H9 (cell line): Measurements from ENCODE around the gene SFTPA2. TPM values are rescaled to one million over a fixed set of nuclear protein-coding genes. Genes with fewer than 3 reads are reported as not detected.
"Not testable (repeated sequence)": the region's sequence is repeated elsewhere in the genome, so short reads cannot be mapped to it uniquely, and the experiment has no call there.

Experiments
- DNase-seq: peaks from one replicate; pipeline ENCODE4 v3.0.0-alpha.2; 2017
- H2AFZ ChIP-seq: one replicate; pipeline ENCODE4 v1.6.1; 2013; ENCODE audit warnings: mild to moderate bottlenecking, low read length, control low read depth, moderate library complexity
- H2AK5ac ChIP-seq: 2 replicates; pipeline ENCODE4 v1.6.1; 2013; ENCODE audit warnings: low read length, control low read depth, mixed read lengths; ENCODE audit not compliant: insufficient read length
- H2BK120ac ChIP-seq: one replicate; pipeline ENCODE4 v1.6.1; 2013; ENCODE audit warnings: low read depth, mild to moderate bottlenecking, low read length, control low read depth, inconsistent platforms; ENCODE audit not compliant: poor library complexity, severe bottlenecking
- H2BK12ac ChIP-seq: 2 replicates; pipeline ENCODE4 v1.6.1; 2013; ENCODE audit warnings: low read length, control low read depth, mixed read lengths, low read depth; ENCODE audit not compliant: insufficient read length
- H2BK15ac ChIP-seq: 2 replicates; pipeline ENCODE4 v1.6.1; 2013; ENCODE audit warnings: low read depth, low read length, control low read depth
- H2BK20ac ChIP-seq: one replicate; pipeline ENCODE4 v1.6.1; 2013; ENCODE audit warnings: low read depth, mild to moderate bottlenecking, low read length, control low read depth, inconsistent platforms; ENCODE audit not compliant: poor library complexity, severe bottlenecking
- H2BK5ac ChIP-seq: 2 replicates; pipeline ENCODE4 v1.6.1; 2013; ENCODE audit warnings: low read length, control low read depth, mixed read lengths; ENCODE audit not compliant: insufficient read length
- H3K14ac ChIP-seq: 2 replicates; pipeline ENCODE4 v1.6.1; 2013; ENCODE audit warnings: low read length, control low read depth; ENCODE audit not compliant: insufficient read depth
- H3K18ac ChIP-seq: 2 replicates; pipeline ENCODE4 v1.6.1; 2013; ENCODE audit warnings: low read depth, mild to moderate bottlenecking, mixed read lengths, low read length, control low read depth; ENCODE audit not compliant: insufficient read length
- H3K23ac ChIP-seq: 2 replicates; pipeline ENCODE4 v1.6.1; 2013; ENCODE audit warnings: low read length, control low read depth, mixed read lengths, low read depth; ENCODE audit not compliant: insufficient read length
- H3K23me2 ChIP-seq: 2 replicates; pipeline ENCODE4 v1.6.1; 2013; ENCODE audit warnings: low read depth, mild to moderate bottlenecking, mixed read lengths, low read length, control low read depth; ENCODE audit not compliant: insufficient read length, poor library complexity, severe bottlenecking
- H3K27ac ChIP-seq: 2 replicates; pipeline ENCODE4 v1.5.1; 2013; ENCODE audit warnings: low read length, control low read depth, mixed read lengths, low read depth; ENCODE audit not compliant: insufficient read length
- H3K27me3 ChIP-seq: 2 replicates; pipeline ENCODE4 v1.6.1; 2013; ENCODE audit warnings: low read length, control low read depth, inconsistent platforms; ENCODE audit not compliant: insufficient read depth
- H3K4ac ChIP-seq: 2 replicates; pipeline ENCODE4 v1.6.1; 2013; ENCODE audit warnings: low read depth, mild to moderate bottlenecking, control low read depth, inconsistent platforms, low read length, moderate library complexity
- H3K4me1 ChIP-seq: 2 replicates; pipeline ENCODE4 v1.6.1; 2013; ENCODE audit warnings: low read length, control low read depth, inconsistent platforms; ENCODE audit not compliant: insufficient read depth
- H3K4me2 ChIP-seq: 2 replicates; pipeline ENCODE4 v1.6.1; 2013; ENCODE audit warnings: low read length, control low read depth, mixed read lengths; ENCODE audit not compliant: insufficient read length, insufficient read depth
- H3K56ac ChIP-seq: 2 replicates; pipeline ENCODE4 v1.6.1; 2013; ENCODE audit warnings: low read depth, mild to moderate bottlenecking, mixed read lengths, low read length, control low read depth; ENCODE audit not compliant: insufficient read length
- H3K79me1 ChIP-seq: 2 replicates; pipeline ENCODE4 v1.6.1; 2013; ENCODE audit warnings: low read depth, mild to moderate bottlenecking, moderate library complexity, low read length, control low read depth, inconsistent platforms; ENCODE audit not compliant: insufficient read depth, poor library complexity, severe bottlenecking
- H3K79me2 ChIP-seq: 2 replicates; pipeline ENCODE4 v1.6.1; 2013; ENCODE audit warnings: low read length, control low read depth, inconsistent platforms; ENCODE audit not compliant: insufficient read depth
- H3K9ac ChIP-seq: 2 replicates; pipeline ENCODE4 v1.6.1; 2013; ENCODE audit warnings: low read length, control low read depth, mixed read lengths; ENCODE audit not compliant: insufficient read length; ENCODE audit errors: extremely low read depth
- H3K9me3 ChIP-seq: one replicate; pipeline ENCODE4 v1.6.1; 2013; ENCODE audit warnings: low read depth, low read length, inconsistent platforms; ENCODE audit not compliant: control insufficient read depth
- H3T11ph ChIP-seq: one replicate; pipeline ENCODE4 v1.6.1; 2013; ENCODE audit warnings: mild to moderate bottlenecking, low read length, control low read depth, inconsistent platforms
- H4K20me1 ChIP-seq: one replicate; pipeline ENCODE4 v1.6.1; 2013; ENCODE audit not compliant: control insufficient read depth, insufficient read length, insufficient read depth
- H4K5ac ChIP-seq: 2 replicates; pipeline ENCODE4 v1.6.1; 2013; ENCODE audit warnings: low read depth, mild to moderate bottlenecking, mixed read lengths, low read length, control low read depth; ENCODE audit not compliant: insufficient read length
- H4K8ac ChIP-seq: replicated peaks from 2 replicates; pipeline ENCODE4 v1.6.1; 2013; ENCODE audit warnings: low read length, control low read depth, mixed read lengths, low read depth; ENCODE audit not compliant: insufficient read length
- H4K91ac ChIP-seq: 2 replicates; pipeline ENCODE4 v1.6.1; 2013; ENCODE audit warnings: low read depth, mild to moderate bottlenecking, moderate library complexity, mixed read lengths, low read length, control low read depth; ENCODE audit not compliant: insufficient read length
- H3K27ac Mint-ChIP-seq, 3 experiments: 2 replicates in 2 of 3; 3 replicates in 1 of 3; pipeline ENCODE4 v1.8.0; 2020 to 2021; ENCODE audit warnings: mixed read lengths in 3 of 3, mild to moderate bottlenecking in 1 of 3, moderate library complexity in 1 of 3
- H3K27me3 Mint-ChIP-seq: 2 replicates; pipeline ENCODE4 v1.8.0; 2021; ENCODE audit warnings: low read depth, mild to moderate bottlenecking, moderate library complexity, mixed read lengths
- H3K36me3 Mint-ChIP-seq, 3 experiments: 2 replicates in 2 of 3; 3 replicates in 1 of 3; pipeline ENCODE4 v1.8.0; 2020 to 2021; ENCODE audit warnings: low read depth in 3 of 3, mixed read lengths in 3 of 3; ENCODE audit not compliant: insufficient read depth in 1 of 3
- H3K4me1 Mint-ChIP-seq, 2 experiments: 2 replicates each; pipeline ENCODE4 v1.8.0; 2020; ENCODE audit warnings: mixed read lengths in 2 of 2
- H3K4me3 Mint-ChIP-seq, 2 experiments: 2 replicates in 1 of 2; 3 replicates in 1 of 2; pipeline ENCODE4 v1.8.0; 2020 to 2021; ENCODE audit warnings: mild to moderate bottlenecking in 2 of 2, mixed read lengths in 2 of 2, moderate library complexity in 1 of 2
- H3K9me3 Mint-ChIP-seq, 2 experiments: 2 replicates in 1 of 2; 3 replicates in 1 of 2; pipeline ENCODE4 v1.8.0; 2020; ENCODE audit warnings: mild to moderate bottlenecking in 2 of 2, mixed read lengths in 2 of 2, moderate library complexity in 1 of 2
- WGBS: extraction: QIAGEN DNeasy Blood & Tissue Kit; methylation state at CpG from one replicate; pipeline ENCODE4 v1.1.7; 2013; ENCODE audit warnings: missing lambda C conversion rate, low lambda C conversion rate, mixed read lengths; ENCODE audit not compliant: insufficient read length; ENCODE audit errors: extremely low coverage; 5-methylcytosine and 5-hydroxymethylcytosine counted together
- total RNA-seq: library from RNA; stranded (reverse); gene quantifications from 2 replicates; pipeline ENCODE4 v1.2.1, GENCODE V29; 2021

The SFTPA2 gene
- total RNA-seq, 1 experiment from 2014 or later = not detected

DNA sequence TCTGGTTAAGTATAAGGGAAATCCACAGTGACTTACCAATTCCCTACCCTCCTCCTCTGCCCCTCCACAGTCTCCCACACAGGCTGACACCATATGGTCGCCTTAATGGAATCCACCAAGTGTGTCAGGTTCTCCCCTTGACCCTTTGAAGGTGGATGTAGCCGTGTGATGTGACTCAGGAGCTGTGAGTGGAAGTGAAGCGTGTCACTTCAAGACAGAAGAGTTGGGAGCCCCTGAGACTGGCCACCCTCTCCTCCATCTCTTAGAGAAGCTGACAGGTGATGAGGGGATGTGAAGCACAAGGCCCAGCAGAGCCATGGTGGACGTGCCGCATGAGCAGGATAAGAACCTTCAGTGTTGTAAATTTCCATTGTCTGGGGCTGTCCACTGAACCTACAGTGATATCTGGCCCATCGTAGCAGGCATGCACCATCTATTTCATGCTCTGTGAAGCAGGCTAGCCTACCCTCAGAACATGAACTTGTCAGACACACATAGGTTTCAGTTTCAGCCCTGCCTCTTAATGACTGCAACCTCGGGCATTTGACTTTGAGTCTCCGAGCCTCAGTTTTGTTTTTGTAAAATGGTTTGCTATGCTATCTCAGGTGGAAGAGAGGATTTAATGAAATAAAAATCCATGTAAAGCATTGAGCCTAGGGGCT, 35.0 kb downstream of the SFTPA2 start:
- not testable (repeated sequence) for H3K14ac ChIP-seq, H3K27me3 ChIP-seq, H3K4me1 Mint-ChIP-seq, H3K9ac ChIP-seq, H4K5ac ChIP-seq, H3K27me3 Mint-ChIP-seq, H2BK5ac ChIP-seq, H2AFZ ChIP-seq, H3K27ac ChIP-seq, H4K8ac ChIP-seq, H2BK20ac ChIP-seq, H3K4me3 Mint-ChIP-seq, H4K91ac ChIP-seq, H3K18ac ChIP-seq, H3K4me1 ChIP-seq, H2AK5ac ChIP-seq, H3K56ac ChIP-seq, H4K20me1 ChIP-seq, H3K79me2 ChIP-seq, H3K79me1 ChIP-seq, H3K4ac ChIP-seq, H3K27ac Mint-ChIP-seq, H3T11ph ChIP-seq, H2BK15ac ChIP-seq, H3K9me3 Mint-ChIP-seq, H3K4me2 ChIP-seq, H3K23ac ChIP-seq, H2BK120ac ChIP-seq, H3K23me2 ChIP-seq, H2BK12ac ChIP-seq, DNase-seq, H3K36me3 Mint-ChIP-seq, H3K9me3 ChIP-seq
- WGBS = no CpG with 5 or more reads among the region's 8 CpGs
